ENCODE results near the gene NANOGP8. TPM values are rescaled to one million over a fixed set of nuclear protein-coding genes. Genes with fewer than 3 reads are reported as not detected.

The NANOGP8 gene
- total RNA-seq, 1 donor = under 0.01 TPM

DNA sequence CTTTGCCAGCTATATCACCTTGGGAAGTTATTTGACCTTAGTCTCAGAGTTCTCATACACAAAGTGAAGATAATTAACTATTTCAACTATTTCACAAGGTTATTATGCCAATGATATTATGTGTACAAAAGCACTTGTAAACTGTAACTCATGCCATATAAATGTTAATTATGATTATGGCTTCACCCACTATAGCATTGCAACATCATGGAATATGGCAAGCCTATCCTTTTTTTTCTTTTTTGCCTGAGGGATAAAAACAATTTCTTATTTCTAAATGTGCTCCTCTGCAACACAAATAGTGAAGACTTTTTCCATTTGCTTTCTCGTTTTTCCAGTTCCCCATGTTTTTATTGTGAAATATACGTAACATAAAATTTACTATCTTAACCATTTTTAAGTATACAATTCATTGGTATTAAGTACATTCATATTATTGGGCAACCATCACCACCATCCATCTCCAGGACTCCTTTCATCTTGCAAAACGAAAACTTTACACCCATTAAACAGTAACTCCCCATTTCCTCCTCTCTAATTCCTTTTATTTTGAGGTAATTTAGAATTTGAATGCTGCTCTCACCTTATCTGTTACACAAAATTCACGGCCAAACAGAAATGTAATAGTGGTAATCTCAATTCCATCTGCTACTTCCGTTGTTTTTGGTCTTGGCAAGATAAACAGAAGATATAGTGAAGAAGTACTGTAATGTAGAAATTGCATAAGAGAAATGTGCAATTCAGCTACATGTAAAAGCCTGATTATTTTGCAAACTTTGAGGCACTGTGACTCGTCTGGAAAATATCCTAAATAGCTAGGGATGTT is 46.3 kb downstream of the NANOGP8 start:
- no peaks in the 10 kb centered on the region for H3K36me3 ChIP-seq (ENCODE audit: insufficient read depth, low read length)
- H4K20me1 ChIP-seq (ENCODE audit: insufficient read depth, low read length) = no peaks in the 10 kb centered on the region
- H3K79me2 ChIP-seq (ENCODE audit: insufficient read depth, low read length) = no peaks in the 10 kb centered on the region
- no peak overlapping the region for H3K4me2 ChIP-seq (ENCODE audit: insufficient read depth, low read length)
- no peaks in the 10 kb centered on the region for H3K9me3 ChIP-seq (ENCODE audit: low read depth, low read length)
- DNase-seq (ENCODE audit: insufficient read length, low spot score, missing footprints) = no peak
- H3K4me3 ChIP-seq (ENCODE audit: insufficient read depth, low read length) = no peak overlapping the region
- TF ChIP-seq CTCF (IDR thresholded peaks at IDR 0.05; ENCODE audit: extremely low read depth, low read depth, low read length) = no peak
- H3K27me3 ChIP-seq (ENCODE audit: insufficient read depth, low read length) = no peaks in the 10 kb centered on the region
- no peak overlapping the region for H3K27ac ChIP-seq (ENCODE audit: low read depth, low read length)
- H3K4me1 ChIP-seq (ENCODE audit: insufficient read depth, low read length) = no peaks in the 10 kb centered on the region
- H2AFZ ChIP-seq (ENCODE audit: low read length) = no peak overlapping the region

Other genes with a start within 250 kb of the NANOGP8 start
- 24.6 and 24.8 TPM in 2 replicates for gene AQR, start 115.6 kb downstream of the NANOGP8 start, total RNA-seq
- gene ZNF770, start 97.0 kb downstream of the NANOGP8 start, total RNA-seq = 33.9 and 34.7 TPM in 2 replicates